Measurements from ENCODE around the gene STEAP1B. TPM values are rescaled to one million over a fixed set of nuclear protein-coding genes. Genes with fewer than 3 reads are reported as not detected.
"Not testable (repeated sequence)": the region's sequence is repeated elsewhere in the genome, so short reads cannot be mapped to it uniquely, and the experiment has no call there.

Gene STEAP1B
- total RNA-seq (not detected), polyA plus RNA-seq (not detected)

- not testable (repeated sequence) for H3K9me3 ChIP-seq (ENCODE audit: control insufficient read depth in 2 of 2, low read length in 2 of 2); H3K4me3 ChIP-seq (ENCODE audit: low read depth, low read length); H3K27ac Mint-ChIP-seq; H3K27ac ChIP-seq (ENCODE audit: insufficient read depth, low read length, poor library complexity, severe bottlenecking); H3K4me1 Mint-ChIP-seq; H3K36me3 ChIP-seq (ENCODE audit: control insufficient read depth, insufficient read depth, low read length); H3K9me3 Mint-ChIP-seq; H3K36me3 Mint-ChIP-seq; H3K27me3 ChIP-seq (ENCODE audit: control insufficient read depth, insufficient read depth, low read length); H3K4me1 ChIP-seq (ENCODE audit: control insufficient read depth, insufficient read depth, low read length, poor library complexity, severe bottlenecking)
- Mint-ChIP-seq H3K4me3 (peak within 1 kb of the TSS in 2 of 4 donors; percentile 51 to 55), H3K27me3 (peaks cover 24% of the 10 kb centered on the region)
- DNase-seq (peak; percentile 29 to 83 (median 63)), ATAC-seq (ENCODE audit: low read depth in 2 of 2) (peak; percentile 85 to 88)
Measured at GRCh38 chr7:22499888-22500689, at the start of gene STEAP1B. Gene STEAP1B, minus strand, starts transcription at chr7:22500188. Its CDS starts 5,333 bp downstream, at chr7:22494855.

- Mint-ChIP-seq H3K27ac (no peak overlapping the region), H3K27me3 (peaks cover 21% of the 10 kb centered on the region), H3K36me3 (no peaks in the 10 kb centered on the region), H3K9me3 (peaks cover 0 to 2% (median 0%) of the 10 kb centered on the region in 7 donors), H3K4me3 (no peak overlapping the region), H3K4me1 (peaks cover 0 to 15% (median 3%) of the 10 kb centered on the region in 4 donors)
- H3K27me3 ChIP-seq (ENCODE audit: control insufficient read depth, insufficient read depth, low read length): peaks cover 10% of the 10 kb centered on the region
- ATAC-seq (ENCODE audit: low read depth in 2 of 2) (no peak), DNase-seq (no peak)
- no peak overlapping the region for H3K27ac ChIP-seq (ENCODE audit: insufficient read depth, low read length, poor library complexity, severe bottlenecking)
- H3K36me3 ChIP-seq (ENCODE audit: control insufficient read depth, insufficient read depth, low read length): no peaks in the 10 kb centered on the region
- H3K4me3 ChIP-seq (ENCODE audit: low read depth, low read length): no peak overlapping the region
- no peaks in the 10 kb centered on the region for H3K4me1 ChIP-seq (ENCODE audit: control insufficient read depth, insufficient read depth, low read length, poor library complexity, severe bottlenecking)
- no peaks in the 10 kb centered on the region for H3K9me3 ChIP-seq (ENCODE audit: control insufficient read depth in 2 of 2, low read length in 2 of 2)
Measured at GRCh38 chr7:22549051-22549450, 49.1 kb upstream of the STEAP1B start.

GRCh38 chr7:22548313-22548712 is 48.3 kb upstream of the STEAP1B start:
- ATAC-seq (ENCODE audit: low read depth in 2 of 2): no peak
- Mint-ChIP-seq H3K36me3 (no peaks in the 10 kb centered on the region), H3K27ac (no peak overlapping the region), H3K9me3 (peaks cover 0 to 2% (median 0%) of the 10 kb centered on the region in 7 donors), H3K27me3 (peaks cover 21% of the 10 kb centered on the region), H3K4me1 (peaks cover 0 to 15% (median 3%) of the 10 kb centered on the region in 4 donors), H3K4me3 (no peak overlapping the region)
- no peak for DNase-seq
- H3K9me3 ChIP-seq (ENCODE audit: control insufficient read depth in 2 of 2, low read length in 2 of 2): no peaks in the 10 kb centered on the region
- no peaks in the 10 kb centered on the region for H3K4me1 ChIP-seq (ENCODE audit: control insufficient read depth, insufficient read depth, low read length, poor library complexity, severe bottlenecking)
- H3K36me3 ChIP-seq (ENCODE audit: control insufficient read depth, insufficient read depth, low read length): no peaks in the 10 kb centered on the region
- H3K4me3 ChIP-seq (ENCODE audit: low read depth, low read length): no peak overlapping the region
- no peak overlapping the region for H3K27ac ChIP-seq (ENCODE audit: insufficient read depth, low read length, poor library complexity, severe bottlenecking)
- peaks cover 10% of the 10 kb centered on the region for H3K27me3 ChIP-seq (ENCODE audit: control insufficient read depth, insufficient read depth, low read length)

DNA sequence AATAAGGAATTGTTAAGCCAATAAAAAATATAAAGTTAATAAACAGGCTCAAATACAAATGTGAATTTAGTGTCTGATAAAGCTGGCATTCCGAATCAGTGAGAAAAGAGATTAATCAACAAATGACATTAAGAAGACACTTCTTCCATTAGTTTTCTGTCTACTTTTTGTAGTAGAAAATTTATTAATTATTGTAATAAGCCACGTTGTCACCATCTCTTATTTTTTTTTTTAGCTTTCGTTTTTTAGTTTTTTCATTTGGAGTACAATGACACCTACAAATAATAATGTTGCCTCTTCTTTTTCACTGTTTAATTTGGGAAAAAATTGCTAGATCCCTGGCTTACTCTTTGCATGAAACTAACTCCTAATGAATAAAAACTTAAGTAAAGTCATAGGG is 46.8 kb upstream of the STEAP1B start:
- no peak overlapping the region for H3K4me3 ChIP-seq (ENCODE audit: low read depth, low read length)
- Mint-ChIP-seq H3K4me3 (no peak overlapping the region), H3K4me1 (peaks cover 0 to 15% (median 3%) of the 10 kb centered on the region in 4 donors), H3K27me3 (peaks cover 25% of the 10 kb centered on the region), H3K9me3 (peaks cover 0 to 2% (median 0%) of the 10 kb centered on the region in 7 donors), H3K36me3 (no peaks in the 10 kb centered on the region), H3K27ac (no peak overlapping the region)
- H3K9me3 ChIP-seq (ENCODE audit: control insufficient read depth in 2 of 2, low read length in 2 of 2): no peaks in the 10 kb centered on the region
- ATAC-seq (ENCODE audit: low read depth in 2 of 2): no peak
- DNase-seq: no peak
- H3K36me3 ChIP-seq (ENCODE audit: control insufficient read depth, insufficient read depth, low read length): no peaks in the 10 kb centered on the region
- H3K4me1 ChIP-seq (ENCODE audit: control insufficient read depth, insufficient read depth, low read length, poor library complexity, severe bottlenecking): no peaks in the 10 kb centered on the region
- no peak overlapping the region for H3K27ac ChIP-seq (ENCODE audit: insufficient read depth, low read length, poor library complexity, severe bottlenecking)
- H3K27me3 ChIP-seq (ENCODE audit: control insufficient read depth, insufficient read depth, low read length): peaks cover 12% of the 10 kb centered on the region

DNA sequence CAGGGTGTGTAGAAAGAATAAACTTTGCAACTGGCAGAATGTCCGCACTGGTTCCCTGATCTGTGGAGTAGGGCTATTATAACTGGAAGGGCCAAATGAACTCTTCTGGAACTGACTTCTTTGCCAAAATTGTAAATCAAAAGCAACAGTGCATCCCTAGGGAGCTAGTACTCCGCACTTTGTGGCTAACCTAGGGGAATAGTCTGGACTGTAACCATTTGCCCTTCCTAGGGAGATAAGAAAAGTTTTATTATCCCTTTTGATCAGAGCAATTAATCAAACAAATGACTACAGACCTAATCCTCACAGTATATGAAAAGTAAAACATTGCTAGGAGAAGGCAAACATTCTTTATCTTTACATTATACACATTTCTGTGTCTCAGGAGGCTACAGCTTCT is 45.5 kb upstream of the STEAP1B start:
- no peak overlapping the region for H3K4me3 Mint-ChIP-seq
- Histone ChIP-seq H3K27ac (ENCODE audit: insufficient read depth, low read length, poor library complexity, severe bottlenecking) (no peak overlapping the region), H3K9me3 (ENCODE audit: control insufficient read depth in 2 of 2, low read length in 2 of 2) (no peaks in the 10 kb centered on the region), H3K36me3 (ENCODE audit: control insufficient read depth, insufficient read depth, low read length) (no peaks in the 10 kb centered on the region), H3K27me3 (ENCODE audit: control insufficient read depth, insufficient read depth, low read length) (peaks cover 12% of the 10 kb centered on the region), H3K4me1 (ENCODE audit: control insufficient read depth, insufficient read depth, low read length, poor library complexity, severe bottlenecking) (no peaks in the 10 kb centered on the region), H3K4me3 (ENCODE audit: low read depth, low read length) (no peak overlapping the region)
- no peaks in the 10 kb centered on the region for H3K36me3 Mint-ChIP-seq
- H3K27ac Mint-ChIP-seq: no peak overlapping the region
- peaks cover 0 to 2% (median 0%) of the 10 kb centered on the region in 7 donors for H3K9me3 Mint-ChIP-seq
- H3K27me3 Mint-ChIP-seq: peaks cover 19% of the 10 kb centered on the region
- ATAC-seq (ENCODE audit: low read depth in 2 of 2) (no peak), DNase-seq (no peak)
- H3K4me1 Mint-ChIP-seq: peaks cover 0 to 13% (median 3%) of the 10 kb centered on the region in 4 donors

DNA sequence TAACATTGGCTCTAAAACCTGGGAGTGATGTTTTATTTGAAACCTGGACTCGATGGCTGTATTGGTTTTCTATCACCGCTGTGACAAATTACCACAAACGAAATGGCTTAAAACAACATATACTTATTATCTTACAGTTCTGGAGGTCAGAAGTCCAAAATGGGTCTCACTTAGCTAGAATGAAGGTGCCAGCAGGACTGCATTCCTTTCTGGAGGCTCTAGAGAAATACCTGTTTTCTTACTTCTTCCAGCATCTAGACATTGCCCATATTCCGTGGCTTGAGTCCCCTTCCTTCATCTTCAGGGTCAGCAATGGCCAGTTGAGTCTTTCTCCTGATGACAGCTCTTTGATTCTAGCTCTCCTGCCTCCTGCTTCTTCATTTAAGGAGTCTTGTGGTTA is 44.3 kb upstream of the STEAP1B start:
- H3K36me3 Mint-ChIP-seq: no peaks in the 10 kb centered on the region
- no peak overlapping the region for H3K27ac Mint-ChIP-seq
- Histone ChIP-seq H3K27ac (ENCODE audit: insufficient read depth, low read length, poor library complexity, severe bottlenecking) (no peak overlapping the region), H3K9me3 (ENCODE audit: control insufficient read depth in 2 of 2, low read length in 2 of 2) (no peaks in the 10 kb centered on the region), H3K36me3 (ENCODE audit: control insufficient read depth, insufficient read depth, low read length) (no peaks in the 10 kb centered on the region), H3K4me3 (ENCODE audit: low read depth, low read length) (no peak overlapping the region), H3K27me3 (ENCODE audit: control insufficient read depth, insufficient read depth, low read length) (peaks cover 9% of the 10 kb centered on the region), H3K4me1 (ENCODE audit: control insufficient read depth, insufficient read depth, low read length, poor library complexity, severe bottlenecking) (no peaks in the 10 kb centered on the region)
- H3K4me3 Mint-ChIP-seq: no peak overlapping the region
- H3K27me3 Mint-ChIP-seq: peaks cover 13% of the 10 kb centered on the region
- H3K9me3 Mint-ChIP-seq: no peaks in the 10 kb centered on the region
- peaks cover 0 to under 1% (median 0%) of the 10 kb centered on the region in 4 donors for H3K4me1 Mint-ChIP-seq
- no peak for DNase-seq
- no peak for ATAC-seq (ENCODE audit: low read depth in 2 of 2)

- Mint-ChIP-seq H3K36me3 (no peaks in the 10 kb centered on the region), H3K27ac (no peak overlapping the region), H3K4me1 (no peaks in the 10 kb centered on the region)
Measured at GRCh38 chr7:22543169-22543568, 43.2 kb upstream of the STEAP1B start.

DNA sequence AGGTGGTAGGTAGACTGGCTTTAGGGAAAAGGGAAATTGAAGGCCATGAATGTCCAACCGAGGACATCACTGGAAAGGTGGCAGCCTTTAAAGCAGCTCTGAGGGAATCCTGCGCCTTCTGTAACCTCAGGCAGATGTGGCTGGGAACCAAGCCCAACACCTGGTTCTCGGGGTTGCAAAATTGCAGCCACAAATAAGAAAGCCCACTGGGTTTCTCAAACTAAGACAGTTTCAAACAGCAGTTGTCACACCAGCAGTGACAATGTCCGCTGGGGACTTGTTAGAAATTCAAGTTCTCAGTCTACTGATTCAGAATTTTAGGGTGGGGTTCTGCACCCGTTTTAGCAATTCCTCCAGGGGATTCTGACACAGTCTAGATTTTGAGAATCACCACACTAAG is 42.7 kb upstream of the STEAP1B start:
- Histone ChIP-seq H3K9me3 (ENCODE audit: control insufficient read depth in 2 of 2, low read length in 2 of 2) (no peaks in the 10 kb centered on the region), H3K4me3 (ENCODE audit: low read depth, low read length) (no peak overlapping the region), H3K4me1 (ENCODE audit: control insufficient read depth, insufficient read depth, low read length, poor library complexity, severe bottlenecking) (no peaks in the 10 kb centered on the region), H3K27ac (ENCODE audit: insufficient read depth, low read length, poor library complexity, severe bottlenecking) (no peak overlapping the region), H3K27me3 (ENCODE audit: control insufficient read depth, insufficient read depth, low read length) (peaks cover 6% of the 10 kb centered on the region), H3K36me3 (ENCODE audit: control insufficient read depth, insufficient read depth, low read length) (no peaks in the 10 kb centered on the region)
- Mint-ChIP-seq H3K36me3 (no peaks in the 10 kb centered on the region), H3K4me1 (no peaks in the 10 kb centered on the region), H3K9me3 (no peaks in the 10 kb centered on the region), H3K27me3 (peaks cover 10% of the 10 kb centered on the region), H3K4me3 (no peak overlapping the region), H3K27ac (no peak overlapping the region)
- DNase-seq (no peak), ATAC-seq (ENCODE audit: low read depth in 2 of 2) (no peak)

More at GRCh38 chr7:22543169-22543568, 43.2 kb upstream of the STEAP1B start:
- no peaks in the 10 kb centered on the region for H3K9me3 Mint-ChIP-seq
- ATAC-seq (ENCODE audit: low read depth in 2 of 2) (no peak), DNase-seq (no peak)
- no peaks in the 10 kb centered on the region for H3K36me3 ChIP-seq (ENCODE audit: control insufficient read depth, insufficient read depth, low read length)
- H3K9me3 ChIP-seq (ENCODE audit: control insufficient read depth in 2 of 2, low read length in 2 of 2): no peaks in the 10 kb centered on the region
- H3K27me3 ChIP-seq (ENCODE audit: control insufficient read depth, insufficient read depth, low read length): peaks cover 6% of the 10 kb centered on the region
- peaks cover 10% of the 10 kb centered on the region for H3K27me3 Mint-ChIP-seq
- H3K4me1 ChIP-seq (ENCODE audit: control insufficient read depth, insufficient read depth, low read length, poor library complexity, severe bottlenecking): no peaks in the 10 kb centered on the region
- H3K4me3 Mint-ChIP-seq: no peak overlapping the region
- no peak overlapping the region for H3K27ac ChIP-seq (ENCODE audit: insufficient read depth, low read length, poor library complexity, severe bottlenecking)
- no peak overlapping the region for H3K4me3 ChIP-seq (ENCODE audit: low read depth, low read length)
